Measurements from ENCODE around the gene CHGA. TPM values are rescaled to one million over a fixed set of nuclear protein-coding genes. Genes with fewer than 3 reads are reported as not detected.

The CHGA gene, protein sequence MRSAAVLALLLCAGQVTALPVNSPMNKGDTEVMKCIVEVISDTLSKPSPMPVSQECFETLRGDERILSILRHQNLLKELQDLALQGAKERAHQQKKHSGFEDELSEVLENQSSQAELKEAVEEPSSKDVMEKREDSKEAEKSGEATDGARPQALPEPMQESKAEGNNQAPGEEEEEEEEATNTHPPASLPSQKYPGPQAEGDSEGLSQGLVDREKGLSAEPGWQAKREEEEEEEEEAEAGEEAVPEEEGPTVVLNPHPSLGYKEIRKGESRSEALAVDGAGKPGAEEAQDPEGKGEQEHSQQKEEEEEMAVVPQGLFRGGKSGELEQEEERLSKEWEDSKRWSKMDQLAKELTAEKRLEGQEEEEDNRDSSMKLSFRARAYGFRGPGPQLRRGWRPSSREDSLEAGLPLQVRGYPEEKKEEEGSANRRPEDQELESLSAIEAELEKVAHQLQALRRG
- total RNA-seq, result 10 to 100 TPM in 5 of 8 experiments, 1 to 10 TPM in 2, under 1 TPM in 1; 0.97 to 64.6 (median 35.8) TPM

DNA sequence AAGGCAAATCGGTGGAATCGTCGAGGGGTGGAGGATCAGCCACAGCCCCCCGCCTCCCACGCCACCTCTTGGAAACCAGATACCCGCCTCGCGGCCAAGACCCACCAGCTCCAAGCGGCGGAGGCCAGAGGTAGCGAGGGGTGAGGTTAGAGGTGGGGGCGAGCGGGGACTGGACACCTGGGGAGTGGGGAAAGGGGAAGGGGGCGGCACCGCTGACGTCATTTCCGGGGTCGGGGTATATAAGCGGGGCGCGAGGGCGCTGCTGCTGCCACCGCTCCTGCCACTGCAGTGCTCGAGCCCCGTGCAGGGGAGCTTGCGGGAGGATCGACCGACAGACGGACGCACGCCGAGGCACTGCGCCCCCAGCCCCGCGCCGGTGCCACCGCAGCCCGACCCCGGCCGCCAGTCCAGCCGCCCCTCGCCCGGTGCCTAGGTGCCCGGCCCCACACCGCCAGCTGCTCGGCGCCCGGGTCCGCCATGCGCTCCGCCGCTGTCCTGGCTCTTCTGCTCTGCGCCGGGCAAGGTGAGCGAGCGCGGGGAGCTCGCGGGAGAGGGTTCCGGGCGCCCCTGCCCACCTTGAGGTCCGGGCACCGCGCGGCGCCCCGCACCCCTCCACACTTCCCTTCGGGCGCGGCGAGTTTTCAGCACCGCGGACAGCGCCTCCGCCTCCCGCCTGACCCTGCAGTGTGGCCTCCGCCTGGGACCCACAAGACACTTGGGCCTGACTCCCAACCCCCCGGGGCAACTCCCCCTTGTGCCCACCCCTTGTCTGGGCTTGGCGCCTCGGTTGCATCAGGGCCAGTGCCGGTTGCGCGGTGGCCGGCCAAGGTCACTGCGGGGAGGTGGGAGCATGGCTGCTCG lies at the start of gene CHGA:
Gene CHGA, plus strand, starts transcription at position 268 of the 861 bp plus-strand sequence. Its CDS starts 210 bp downstream, at position 478.
- WGBS, 10 experiments, result 10% methylated on average over 2 of the region's 86 CpGs; no CpG with 5 or more reads in 9 of the 10 experiments
- peak within 1 kb of the TSS; percentile 59 to 98 (median 86) for H3K4me3 ChIP-seq
- in situ Hi-C loops (cut with MboI; ENCODE audit: low pct_unique_long_range_greater_than_20kb in 2 of 9, low sequenced_read_pairs in 9 of 9, unreplicated experiment in 9 of 9), result no loop called here
- H3K4me1 ChIP-seq (replicated peaks in 1 of 2), result peaks cover 16 to 22% of the 10 kb centered on the region in 2 donors
- peak; percentile 76 to 98 (median 82) for ATAC-seq (replicated peaks in 6 of 8)
- peak within 1 kb of the TSS; percentile 53 to 65 for H3K27ac ChIP-seq

DNA sequence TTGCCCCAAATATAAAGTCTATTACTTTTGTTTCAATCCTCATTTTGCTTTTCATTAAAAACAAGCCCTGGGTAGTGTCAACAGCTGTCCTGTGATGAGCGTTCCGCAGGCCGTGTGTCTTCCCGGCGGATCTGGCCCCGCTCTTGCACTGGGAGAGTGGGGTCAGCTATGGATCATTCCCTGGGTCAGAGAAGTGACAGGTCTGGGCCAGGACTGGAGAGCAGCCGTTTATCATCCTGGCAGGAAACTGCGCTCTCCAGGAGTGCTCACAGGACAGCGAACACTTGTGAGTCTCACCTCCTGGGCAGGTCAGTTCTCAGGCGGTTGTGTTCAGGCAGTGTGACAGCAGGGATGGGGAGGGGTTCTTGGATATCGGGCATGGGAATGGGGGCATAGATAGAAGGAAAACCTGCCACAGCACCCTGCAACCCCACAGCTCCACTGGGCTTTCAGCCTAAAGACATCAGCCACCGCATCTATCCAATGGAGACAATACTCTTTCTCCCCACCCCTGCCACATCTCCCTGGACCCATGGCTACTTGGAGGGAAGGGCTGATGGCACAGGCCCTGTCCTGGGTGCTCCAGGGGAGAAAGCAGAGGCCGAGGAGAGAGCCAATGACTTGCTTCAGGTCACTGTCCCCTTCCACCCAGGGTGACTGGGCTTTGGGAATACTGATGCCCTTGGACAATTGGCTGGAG lies 47.8 kb upstream of the CHGA start:
- 0 to 33% (median 16%) methylated on average over 1 to 10 of the region's 13 CpGs; no CpG with 5 or more reads in 1 of the 10 experiments for WGBS, 10 experiments
- Histone ChIP-seq H3K4me3 (no peak overlapping the region), H3K27ac (peak overlapping the region; percentile 19 to 33), H3K4me1 (replicated peaks in 1 of 2) (peaks cover 22 to 30% of the 10 kb centered on the region in 2 donors)
- ATAC-seq (replicated peaks in 6 of 8), result peak in 5 of 8 experiments; percentile 99
- in situ Hi-C loops (cut with MboI; ENCODE audit: low pct_unique_long_range_greater_than_20kb in 2 of 9, low sequenced_read_pairs in 9 of 9, unreplicated experiment in 9 of 9), result no loop called here

DNA sequence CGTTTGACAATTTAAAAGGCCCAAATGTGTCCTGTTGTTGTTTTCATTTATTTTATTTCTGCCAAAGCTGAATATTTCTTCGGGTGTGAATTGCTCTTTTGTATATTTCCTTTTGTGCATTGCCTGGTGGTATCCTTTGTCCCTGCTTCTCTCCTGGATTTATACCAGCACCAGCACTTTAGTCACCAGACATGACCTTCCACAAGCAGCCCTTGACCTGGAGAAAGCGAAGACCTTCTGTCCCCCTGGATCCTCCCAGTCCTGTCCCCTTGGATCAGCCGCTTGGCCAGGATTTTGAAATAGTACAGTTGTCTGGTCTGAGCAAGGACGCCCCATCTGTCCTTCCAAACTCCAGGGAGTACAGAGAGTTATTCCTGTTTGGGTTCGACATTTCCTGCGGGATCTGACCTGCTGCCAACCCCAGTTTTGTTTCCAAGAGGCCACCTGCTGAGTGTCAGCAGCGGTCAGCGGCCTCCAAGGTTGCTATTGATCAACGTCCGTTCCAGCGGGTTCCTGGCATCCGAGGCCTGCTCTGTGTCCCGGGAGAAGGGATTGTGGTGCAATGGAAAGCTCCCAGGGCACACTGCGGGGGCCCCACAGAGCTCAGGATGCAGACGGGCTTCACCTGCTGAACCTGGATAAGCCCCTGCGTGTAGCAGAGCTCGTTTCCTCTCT lies 45.1 kb upstream of the CHGA start:
- Histone ChIP-seq H3K4me1 (replicated peaks in 1 of 2) (peaks cover 27 to 36% of the 10 kb centered on the region in 2 donors), H3K27ac (no peak overlapping the region), H3K4me3 (no peak overlapping the region)
- WGBS, 10 experiments, result 14 to 92% (median 58%) methylated on average over 2 to 13 of the region's 18 CpGs
- in situ Hi-C loops (cut with MboI; ENCODE audit: low pct_unique_long_range_greater_than_20kb in 2 of 9, low sequenced_read_pairs in 9 of 9, unreplicated experiment in 9 of 9), result no loop called here
- ATAC-seq (replicated peaks in 6 of 8), result no peak

DNA sequence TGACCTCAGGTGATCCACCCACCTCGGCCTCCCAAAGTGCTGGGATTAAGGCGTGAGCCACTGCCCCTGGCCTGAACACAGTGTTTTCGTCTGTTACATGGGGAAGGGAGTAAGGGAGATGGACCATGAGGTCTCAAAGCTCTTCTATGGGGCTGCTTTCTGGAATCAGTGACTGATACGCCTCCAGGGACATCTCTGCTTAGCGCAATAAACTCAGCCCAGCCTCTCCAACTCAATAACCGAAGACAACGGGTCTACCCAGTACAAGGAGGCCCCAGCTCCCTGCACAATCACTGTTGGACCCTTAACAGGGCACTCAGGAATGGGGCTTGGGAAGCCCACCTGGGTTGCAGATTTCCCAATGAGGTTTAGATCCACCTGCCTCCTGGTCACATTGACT lies 42.6 kb upstream of the CHGA start:
- WGBS, 10 experiments, result 10 to 85% (median 68%) methylated on average over 2 to 4 of the region's 7 CpGs; no CpG with 5 or more reads in 6 of the 10 experiments
- Histone ChIP-seq H3K4me3 (no peak overlapping the region), H3K27ac (no peak overlapping the region), H3K4me1 (replicated peaks in 1 of 2) (peaks cover 17 to 27% of the 10 kb centered on the region in 2 donors)
- in situ Hi-C loops (cut with MboI; ENCODE audit: low pct_unique_long_range_greater_than_20kb in 2 of 9, low sequenced_read_pairs in 9 of 9, unreplicated experiment in 9 of 9), result no loop called here
- ATAC-seq (replicated peaks in 6 of 8), result peak; percentile 45 to 81 (median 62)

DNA sequence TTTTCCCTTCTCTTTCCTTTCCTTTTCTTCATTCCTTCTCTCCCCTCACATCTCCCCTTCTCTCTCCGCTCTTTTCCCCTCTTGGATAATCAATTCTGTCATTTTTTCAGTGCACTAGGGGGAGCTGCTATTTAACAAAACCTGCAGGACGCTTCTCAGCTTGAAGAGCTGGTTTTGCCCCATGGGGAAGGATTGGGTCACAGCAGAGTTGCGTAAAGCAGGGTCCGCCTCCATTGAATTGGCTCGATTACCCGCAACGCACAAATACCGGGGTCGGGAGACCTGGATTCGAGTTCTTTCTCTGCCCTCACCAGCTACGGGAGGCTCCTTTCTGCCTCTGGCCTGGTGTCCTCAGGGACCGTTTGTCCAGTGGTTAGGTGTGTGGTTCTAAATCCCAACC lies 42.1 kb upstream of the CHGA start:
- 25 to 61% (median 46%) methylated on average over 1 to 8 of the region's 12 CpGs; no CpG with 5 or more reads in 1 of the 10 experiments for WGBS, 10 experiments
- Histone ChIP-seq H3K4me3 (no peak overlapping the region), H3K27ac (no peak overlapping the region), H3K4me1 (replicated peaks in 1 of 2) (peaks cover 16 to 24% of the 10 kb centered on the region in 2 donors)
- in situ Hi-C loops (cut with MboI; ENCODE audit: low pct_unique_long_range_greater_than_20kb in 2 of 9, low sequenced_read_pairs in 9 of 9, unreplicated experiment in 9 of 9), result no loop called here
- ATAC-seq (replicated peaks in 6 of 8), result peak; percentile 62 to 81 (median 66)

DNA sequence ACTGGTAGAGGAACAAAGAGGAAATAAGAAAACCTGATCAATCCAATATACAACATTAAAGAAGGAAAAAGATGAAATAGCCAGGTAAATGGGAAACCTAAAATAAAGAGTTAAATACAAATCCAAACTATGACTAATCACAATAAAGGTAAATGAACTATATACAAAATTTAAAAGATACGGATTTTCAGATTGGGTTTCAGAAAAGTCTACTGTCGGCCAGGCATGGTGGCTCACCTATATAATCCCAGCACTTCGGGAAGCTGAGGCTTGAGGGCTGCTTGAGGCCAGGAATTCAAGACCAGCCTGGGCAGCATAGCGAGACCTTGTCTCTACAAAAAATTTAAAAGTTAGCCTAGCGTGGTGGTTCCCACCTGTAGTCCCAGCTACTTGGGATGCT lies 39.9 kb upstream of the CHGA start:
- 4 to 93% (median 73%) methylated on average over 1 to 5 of the region's 5 CpGs for WGBS, 10 experiments
- in situ Hi-C loops (cut with MboI; ENCODE audit: low pct_unique_long_range_greater_than_20kb in 2 of 9, low sequenced_read_pairs in 9 of 9, unreplicated experiment in 9 of 9), result no loop called here
- peaks cover 20 to 33% of the 10 kb centered on the region in 2 donors for H3K4me1 ChIP-seq (replicated peaks in 1 of 2)
- ATAC-seq (replicated peaks in 6 of 8), result no peak
- no peak overlapping the region for H3K4me3 ChIP-seq
- H3K27ac ChIP-seq, result no peak overlapping the region

DNA sequence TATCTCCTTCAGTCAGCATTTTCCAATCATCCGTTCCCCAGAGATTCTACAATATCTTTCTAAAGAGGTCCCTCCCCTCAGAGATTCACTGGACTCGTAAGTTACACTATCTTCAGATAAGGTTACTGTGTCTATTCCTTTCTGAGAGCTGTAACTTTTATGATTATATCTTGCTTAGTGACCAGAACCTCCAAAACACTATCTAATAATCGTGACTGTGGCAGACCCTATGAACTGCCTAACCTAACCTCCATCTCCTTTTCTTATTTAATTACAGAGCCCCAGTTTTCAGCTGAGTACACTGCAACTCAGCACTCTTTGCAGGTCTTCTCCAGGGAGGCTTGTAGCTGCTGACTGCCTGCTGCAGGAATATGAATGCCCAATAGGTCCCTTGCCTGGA lies 38.5 kb upstream of the CHGA start:
- H3K4me3 ChIP-seq, result no peak overlapping the region
- no peak for ATAC-seq (replicated peaks in 6 of 8)
- H3K4me1 ChIP-seq (replicated peaks in 1 of 2), result peaks cover 17 to 29% of the 10 kb centered on the region in 2 donors
- H3K27ac ChIP-seq, result no peak overlapping the region
- in situ Hi-C loops (cut with MboI; ENCODE audit: low pct_unique_long_range_greater_than_20kb in 2 of 9, low sequenced_read_pairs in 9 of 9, unreplicated experiment in 9 of 9), result no loop called here
- 22 to 100% (median 56%) methylated on average over 1 to 3 of the region's 3 CpGs for WGBS, 10 experiments

DNA sequence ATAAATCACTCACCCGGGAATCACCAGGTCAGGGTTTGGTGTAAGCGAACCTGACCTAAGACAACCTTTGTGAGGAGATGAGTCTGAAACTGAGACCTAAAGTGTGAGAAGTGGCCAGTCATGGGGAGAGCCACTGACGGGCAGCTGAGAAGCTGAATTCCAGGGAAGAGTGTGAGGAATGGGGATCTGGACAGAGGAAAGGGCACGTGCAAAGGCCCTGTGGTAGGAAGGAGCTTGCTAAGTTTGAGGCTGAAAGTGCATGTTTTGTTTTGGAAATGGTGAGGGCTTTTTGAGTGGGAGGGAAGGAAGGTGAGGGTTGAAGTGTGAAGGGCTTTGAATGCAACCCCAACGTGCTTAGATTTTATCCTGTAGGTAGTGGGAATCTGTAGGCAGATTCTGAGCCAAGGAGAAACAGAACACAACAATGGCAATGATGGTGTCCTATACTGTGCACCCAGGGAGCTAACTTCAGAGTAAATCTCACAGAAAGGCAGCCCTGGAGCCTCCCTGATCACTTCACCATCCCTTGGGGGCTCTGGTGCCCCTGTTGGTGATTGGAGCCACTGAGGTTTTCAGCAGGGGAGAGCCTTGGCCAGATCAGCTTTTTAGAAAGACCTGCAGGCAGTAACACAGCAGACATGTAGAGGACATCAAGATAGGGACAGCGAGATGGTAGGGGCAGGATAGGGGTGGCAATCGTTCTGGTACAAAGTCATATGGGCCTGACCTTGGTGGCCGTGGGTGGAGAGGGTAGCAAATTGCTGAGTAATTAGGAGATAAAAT lies 37.5 kb upstream of the CHGA start:
- Histone ChIP-seq H3K4me1 (replicated peaks in 1 of 2) (peaks cover 17 to 22% of the 10 kb centered on the region in 2 donors), H3K27ac (no peak overlapping the region), H3K4me3 (no peak overlapping the region)
- no peak for ATAC-seq (replicated peaks in 6 of 8)
- in situ Hi-C loops (cut with MboI; ENCODE audit: low pct_unique_long_range_greater_than_20kb in 2 of 9, low sequenced_read_pairs in 9 of 9, unreplicated experiment in 9 of 9), result no loop called here
- WGBS, 10 experiments, result 0 to 92% (median 49%) methylated on average over 1 to 5 of the region's 8 CpGs; no CpG with 5 or more reads in 2 of the 10 experiments

DNA sequence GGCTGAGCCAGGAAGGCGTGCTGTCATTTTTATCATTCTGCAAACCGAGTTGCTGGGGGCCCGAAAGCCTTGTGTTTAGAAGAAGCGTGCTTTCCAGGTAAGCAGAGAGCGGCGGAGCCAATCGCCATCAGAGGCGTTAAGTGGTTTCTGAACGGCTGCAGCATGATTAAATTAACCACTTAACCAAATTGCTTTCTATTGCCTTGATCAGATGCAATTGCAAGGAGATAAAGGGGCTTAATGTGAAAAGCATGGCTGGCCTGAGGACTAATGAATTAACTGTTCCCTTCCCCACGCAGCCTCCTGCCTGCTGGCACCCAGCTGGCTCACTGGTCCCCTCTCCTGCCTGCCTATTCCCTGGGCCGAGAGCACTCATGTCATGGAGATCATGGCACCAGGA lies 36.6 kb upstream of the CHGA start:
- Histone ChIP-seq H3K27ac (peak overlapping the region; percentile 34 to 48), H3K4me1 (replicated peaks in 1 of 2) (peaks cover 12 to 28% of the 10 kb centered on the region in 2 donors), H3K4me3 (no peak overlapping the region)
- WGBS, 10 experiments, result 0 to 66% (median 52%) methylated on average over 2 to 10 of the region's 11 CpGs; no CpG with 5 or more reads in 3 of the 10 experiments
- in situ Hi-C loops (cut with MboI; ENCODE audit: low pct_unique_long_range_greater_than_20kb in 2 of 9, low sequenced_read_pairs in 9 of 9, unreplicated experiment in 9 of 9), result no loop called here
- peak in 5 of 8 experiments; percentile 29 to 81 (median 57) for ATAC-seq (replicated peaks in 6 of 8)

DNA sequence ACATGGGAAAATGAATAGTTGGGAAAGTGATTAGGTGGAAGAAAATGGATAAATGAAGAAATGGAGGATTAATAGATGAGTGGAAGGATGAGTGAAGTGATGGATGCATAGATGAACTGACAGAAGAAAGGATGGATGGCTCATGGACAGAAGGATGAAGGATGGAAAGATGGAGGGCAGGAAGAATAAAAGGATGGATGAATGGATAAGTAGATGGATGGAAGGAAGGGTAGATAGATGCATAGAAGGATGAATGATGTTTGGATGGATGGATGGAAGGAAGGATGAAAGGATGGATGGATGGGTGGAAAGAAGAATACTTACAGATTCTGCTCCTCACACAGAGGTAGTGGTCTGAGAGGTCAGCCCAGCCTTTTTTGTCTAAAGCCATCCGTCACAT lies 35.8 kb upstream of the CHGA start:
- in situ Hi-C loops (cut with MboI; ENCODE audit: low pct_unique_long_range_greater_than_20kb in 2 of 9, low sequenced_read_pairs in 9 of 9, unreplicated experiment in 9 of 9), result no loop called here
- H3K4me1 ChIP-seq (replicated peaks in 1 of 2), result peaks cover 20 to 37% of the 10 kb centered on the region in 2 donors
- H3K27ac ChIP-seq, result no peak overlapping the region
- WGBS, 10 experiments, result 0 to 100% (median 92%) methylated on average over 1 of the region's 1 CpG; no CpG with 5 or more reads in 4 of the 10 experiments
- H3K4me3 ChIP-seq, result no peak overlapping the region
- no peak for ATAC-seq (replicated peaks in 6 of 8)

DNA sequence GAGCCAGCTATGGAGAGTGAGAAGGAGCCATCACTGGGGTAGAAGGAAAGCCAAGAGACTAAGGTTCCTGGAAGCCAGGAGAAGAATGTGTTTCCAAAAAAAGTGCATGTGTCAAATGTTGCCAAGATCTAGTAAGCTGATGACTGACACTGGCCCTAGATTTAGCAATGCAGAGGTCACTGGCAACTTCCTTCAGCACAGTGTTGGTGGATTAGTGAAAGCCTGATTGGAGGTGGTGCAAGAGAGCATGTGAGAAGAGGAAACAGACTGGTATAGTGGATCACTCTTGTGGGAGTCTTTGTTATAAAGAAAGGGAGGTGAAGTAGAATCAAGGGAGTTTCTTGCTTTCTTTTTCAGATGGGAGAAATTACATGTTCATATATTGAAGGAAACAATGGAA lies 34.1 kb upstream of the CHGA start:
- no peak for ATAC-seq (replicated peaks in 6 of 8)
- Histone ChIP-seq H3K4me3 (no peak overlapping the region), H3K4me1 (replicated peaks in 1 of 2) (peaks cover 24 to 40% of the 10 kb centered on the region in 2 donors), H3K27ac (no peak overlapping the region)
- in situ Hi-C loops (cut with MboI; ENCODE audit: low pct_unique_long_range_greater_than_20kb in 2 of 9, low sequenced_read_pairs in 9 of 9, unreplicated experiment in 9 of 9), result no loop called here

Measured in motor neuron (in vitro differentiated cells).